ENCODE data around the gene MTMR2. TPM values are rescaled to one million over a fixed set of nuclear protein-coding genes. Genes with fewer than 3 reads are reported as not detected.

MTMR2 gene
- total and polyA plus RNA-seq, 10 of the 15 experiments (the other 5 are each of a cell fraction or from before 2014, with no cell fraction given), result 7.6 to 46.6 (median 22.5) TPM

- TF ChIP-seq HCFC1 (IDR thresholded peaks at IDR 0.05; ENCODE audit: low read length) (peak; percentile 55), PKNOX1 (IDR thresholded peaks at IDR 0.05) (0 out of 2 replicates have a peak, but pooled peaks have one; percentile 31), CHD2 (IDR thresholded peaks at IDR 0.05; ENCODE audit: borderline replicate concordance, low read depth, low read length) (no peak), DPF2 (IDR thresholded peaks at IDR 0.05) (peak; percentile 41; the same call in 1 of the 2 replicates), SPI1 (IDR thresholded peaks at IDR 0.05; ENCODE audit: borderline replicate concordance, insufficient read depth, low read depth, low read length) (no peak), E2F8 (IDR thresholded peaks at IDR 0.05; ENCODE audit: low read depth, partially characterized antibody) (no peak), ATF7 (IDR thresholded peaks at IDR 0.05; ENCODE audit: low read depth) (no peak), NFXL1 (IDR thresholded peaks at IDR 0.05; ENCODE audit: borderline replicate concordance) (no peak), ELK1 (IDR thresholded peaks at IDR 0.05; ENCODE audit: low read depth, low read length) (peak; percentile 87), TAF1 (IDR thresholded peaks at IDR 0.05; ENCODE audit: borderline replicate concordance, low read depth, low read length) (peak; percentile 91), HSF1 (IDR thresholded peaks at IDR 0.05; ENCODE audit: low read depth, low read length) (no peak), NKRF (conservative IDR thresholded peaks at IDR 0.05) (peak; percentile 81), PML (IDR thresholded peaks at IDR 0.05; ENCODE audit: low read length) (peak; percentile 90), IRF3 (IDR thresholded peaks at IDR 0.05) (no peak), IKZF1 (conservative IDR thresholded peaks at IDR 0.05) (peak; percentile 73)
Measured at GRCh38 chr11:95923728-95924413, at the start of gene MTMR2 (continued).
